PC-9 (cell line): ENCODE measurements around the gene CACNA1D. TPM values are rescaled to one million over a fixed set of nuclear protein-coding genes. Genes with fewer than 3 reads are reported as not detected.

ENCODE experiments used
- BruUV-seq: library from RNA; stranded (reverse); fragments of 400-500 nt; replicated peaks from 2 replicates; lab custom pipeline; 2021; lab: Mats Ljungman, UMichigan
- CTCF ChIA-PET: fragments of 300-600 bp; sonication (Branson Sonifier 250); formaldehyde crosslinking; loops from one replicate; lab custom pipeline; 2022; ENCODE audit warnings: antibody characterized with exemption; lab: Charles Lee
- POLR2A ChIA-PET: fragments of 300-600 bp; sonication (Branson Sonifier 250); formaldehyde crosslinking; loops from one replicate; lab custom pipeline; 2022; ENCODE audit warnings: antibody characterized with exemption; ENCODE audit not compliant: unreplicated experiment; lab: Charles Lee
- DNase-seq, 2 experiments: peaks; one replicate each; pipeline versions ENCODE4 v3.0.0 to v3.0.0-alpha.2; 2015 to 2022; ENCODE audit warnings: mixed read lengths in 1 of 2
- H2AFZ ChIP-seq: fragments of 200-600 bp; sonication (generic); 2 replicates; pipeline ENCODE4 v1.8.1; 2017; ENCODE audit warnings: antibody characterized with exemption
- H3F3A ChIP-seq: fragments of 200-600 bp; sonication (generic); 2 replicates; pipeline ENCODE4 v1.8.1; 2017; ENCODE audit warnings: antibody characterized with exemption, mild to moderate bottlenecking, low read depth; ENCODE audit not compliant: insufficient read depth
- H3K27ac ChIP-seq: fragments of 200-600 bp; sonication (generic); 2 replicates; pipeline ENCODE4 v1.6.1; 2016; ENCODE audit warnings: mixed run types
- H3K27me3 ChIP-seq: fragments of 200-600 bp; sonication (generic); 2 replicates; pipeline ENCODE4 v1.6.1; 2016; ENCODE audit warnings: low read depth, mixed run types; ENCODE audit not compliant: insufficient read depth
- H3K36me3 ChIP-seq: fragments of 200-600 bp; sonication (generic); 2 replicates; pipeline ENCODE4 v1.6.1; 2016; ENCODE audit warnings: low read depth, mixed run types
- H3K4me1 ChIP-seq: fragments of 200-600 bp; sonication (generic); replicated peaks from 2 replicates; pipeline ENCODE4 v1.6.1; 2016; ENCODE audit warnings: mixed run types; ENCODE audit not compliant: insufficient read depth
- H3K4me2 ChIP-seq: fragments of 200-600 bp; sonication (generic); 2 replicates; pipeline ENCODE4 v1.6.1; 2017; ENCODE audit warnings: mixed run types
- H3K4me3 ChIP-seq: fragments of 200-600 bp; sonication (generic); 2 replicates; pipeline ENCODE4 v1.6.1; 2016; ENCODE audit warnings: mixed run types
- H3K79me2 ChIP-seq: fragments of 200-600 bp; sonication (generic); 2 replicates; pipeline ENCODE4 v1.6.1; 2017; ENCODE audit warnings: low read depth, mixed run types
- H3K9me2 ChIP-seq: fragments of 200-600 bp; sonication (generic); 2 replicates; pipeline ENCODE4 v1.8.1; 2017; ENCODE audit warnings: mild to moderate bottlenecking; ENCODE audit not compliant: insufficient read depth
- H3K9me3 ChIP-seq: fragments of 200-600 bp; sonication (generic); 2 replicates; pipeline ENCODE4 v1.8.1; 2016; ENCODE audit warnings: low read depth; ENCODE audit not compliant: insufficient read depth
- H4K20me1 ChIP-seq: fragments of 200-600 bp; sonication (generic); 2 replicates; pipeline ENCODE4 v1.8.1; 2017; ENCODE audit not compliant: insufficient read depth
- CTCF ChIP-seq: fragments of 200-600 bp; sonication (generic); conservative IDR thresholded peaks from 2 replicates; pipeline ENCODE4 v1.6.1; 2017; ENCODE audit warnings: mixed run types, antibody characterized with exemption, mild to moderate bottlenecking, moderate library complexity
- EZH2 ChIP-seq: fragments of 200-600 bp; sonication (generic); IDR thresholded peaks from 2 replicates; pipeline ENCODE4 v1.8.0; 2017; ENCODE audit warnings: antibody characterized with exemption, low read depth
- intact Hi-C: fragments of 100-400 bp; cut with micrococcal nuclease; formaldehyde crosslinking; loops from one replicate; pipeline ENCODE4 v1.10.0; 2022; ENCODE audit not compliant: unreplicated experiment
- total RNA-seq: library from RNA; stranded (reverse); gene quantifications from 2 replicates; pipeline ENCODE4 v1.2.3, GENCODE V29; 2021

CACNA1D gene
- total RNA-seq, 1 experiment from 2014 or later = not detected

- intact Hi-C loops = no loop called here
- TF ChIP-seq CTCF = no peak
- no peak for TF ChIP-seq EZH2
- no peak for DNase-seq
- Histone ChIP-seq H3K79me2 (no peaks in the 10 kb centered on the region), H2AFZ (no peak overlapping the region), H3K27ac (no peak overlapping the region), H3K4me1 (no peaks in the 10 kb centered on the region), H3F3A (no peaks in the 10 kb centered on the region), H3K4me3 (no peak overlapping the region), H3K27me3 (peaks cover 73% of the 10 kb centered on the region), H3K36me3 (no peaks in the 10 kb centered on the region), H3K4me2 (no peak overlapping the region), H4K20me1 (no peaks in the 10 kb centered on the region), H3K9me2 (no peaks in the 10 kb centered on the region), H3K9me3 (no peaks in the 10 kb centered on the region)
- ChIA-PET CTCF (interaction anchor here (0.6 kb wide), 1 partner anchor 96 kb away, joined by 4 read pairs; no protein-coding TSS in a partner anchor), POLR2A (no interaction called here)
- no TSS peak for BruUV-seq
These were observed 326.6 kb downstream of the CACNA1D start for GRCh38 chr3:53820756-53821580.

GRCh38 chr3:53821631-53822121, 327.3 kb downstream of the CACNA1D start:
- Histone ChIP-seq H2AFZ (no peak overlapping the region), H3K4me3 (no peak overlapping the region), H3K79me2 (no peaks in the 10 kb centered on the region), H3F3A (no peaks in the 10 kb centered on the region), H4K20me1 (no peaks in the 10 kb centered on the region), H3K27me3 (peaks cover 67% of the 10 kb centered on the region), H3K27ac (no peak overlapping the region), H3K9me2 (no peaks in the 10 kb centered on the region), H3K36me3 (no peaks in the 10 kb centered on the region), H3K4me1 (no peaks in the 10 kb centered on the region), H3K9me3 (no peaks in the 10 kb centered on the region), H3K4me2 (no peak overlapping the region)
- no TSS peak for BruUV-seq
- no peak for DNase-seq
- ChIA-PET CTCF (no interaction called here), POLR2A (no interaction called here)
- intact Hi-C loops = no loop called here
- no peak for TF ChIP-seq EZH2
- no peak for TF ChIP-seq CTCF

GRCh38 chr3:53822331-53822741, 327.9 kb downstream of the CACNA1D start:
- Histone ChIP-seq H2AFZ (no peak overlapping the region), H3K27me3 (peaks cover 61% of the 10 kb centered on the region), H4K20me1 (no peaks in the 10 kb centered on the region), H3K9me2 (no peaks in the 10 kb centered on the region), H3K4me1 (no peaks in the 10 kb centered on the region), H3K9me3 (no peaks in the 10 kb centered on the region), H3K79me2 (no peaks in the 10 kb centered on the region), H3K4me3 (no peak overlapping the region), H3F3A (no peaks in the 10 kb centered on the region), H3K4me2 (no peak overlapping the region), H3K36me3 (no peaks in the 10 kb centered on the region), H3K27ac (no peak overlapping the region)
- ChIA-PET CTCF (no interaction called here), POLR2A (no interaction called here)
- no peak for DNase-seq
- BruUV-seq = no TSS peak
- intact Hi-C loops = no loop called here
- TF ChIP-seq EZH2 (no peak), CTCF (no peak)
